Stimulated activated CD8-positive, alpha-beta memory T cell treated with anti-CD3 and anti-CD28 coated beads, Interleukin-4, amount 100 ng/mL, for 48 hours (primary cell): Measurements from ENCODE around the gene CASTOR1.

Experiments
- DNase-seq: peaks from one replicate; pipeline ENCODE4 v3.0.0-alpha.2; 2020

CASTOR1 gene

DNA sequence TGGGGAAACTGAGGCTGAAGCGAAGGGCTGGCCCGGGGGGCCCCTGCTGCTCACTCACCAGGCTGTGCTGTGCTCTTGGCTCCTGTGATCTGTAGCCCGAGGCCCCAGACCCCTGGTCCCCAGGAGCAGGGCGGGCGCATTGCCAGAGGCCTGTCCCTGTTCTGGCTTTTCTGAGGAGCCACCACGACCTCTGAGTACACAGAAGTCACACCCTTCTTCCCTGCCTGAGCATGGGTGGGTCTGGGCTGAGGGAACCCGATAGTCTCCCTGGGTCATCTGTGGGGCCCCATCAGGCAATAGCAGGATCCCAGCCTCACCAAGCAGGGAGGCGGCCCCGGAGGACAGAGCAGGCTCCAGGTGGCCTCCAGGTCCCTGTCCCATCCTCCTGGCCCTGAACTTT is 5.1 kb downstream of the CASTOR1 start:
- DNase-seq, result no peak

DNA sequence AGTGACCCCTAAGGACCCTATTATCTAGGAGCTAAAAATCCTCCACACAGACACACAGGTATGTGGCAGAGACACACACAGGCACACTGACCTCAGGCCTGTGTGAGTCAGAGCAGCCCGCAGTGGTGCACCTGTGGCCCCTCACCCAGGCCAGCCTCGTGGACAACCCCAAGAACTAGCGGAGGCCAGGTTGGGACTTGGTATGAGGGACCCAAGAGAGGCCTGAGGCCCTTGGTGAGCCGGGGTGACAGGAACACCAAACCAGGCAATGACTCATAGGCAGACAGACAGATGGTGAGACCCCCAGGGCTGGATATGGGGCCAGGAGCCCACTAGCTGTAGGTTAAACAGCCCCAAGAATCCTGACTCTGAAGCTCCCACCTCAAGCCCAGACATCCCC is 6.0 kb downstream of the CASTOR1 start:
- no peak for DNase-seq

DNA sequence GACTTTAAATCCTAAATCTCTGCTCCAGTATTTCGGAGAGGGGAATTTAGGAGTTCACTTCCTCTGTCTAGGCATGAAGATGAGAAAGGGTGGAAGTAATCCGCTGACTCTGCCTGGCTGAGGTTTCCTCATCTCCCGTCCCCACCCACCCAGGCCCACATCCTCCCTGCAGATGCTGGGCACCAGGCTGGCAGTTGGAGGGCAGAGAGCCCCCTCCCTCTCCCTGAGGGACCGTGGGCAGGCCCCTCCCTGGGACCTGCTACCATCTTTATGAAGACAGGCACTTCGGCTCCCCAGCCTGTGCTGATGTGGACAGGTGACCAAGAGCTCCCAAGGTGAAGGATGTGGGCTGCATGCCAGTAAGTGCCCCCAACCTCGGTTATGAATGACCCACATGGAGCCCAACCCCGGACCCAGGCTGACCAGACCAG is 6.7 kb downstream of the CASTOR1 start:
- no peak for DNase-seq

DNA sequence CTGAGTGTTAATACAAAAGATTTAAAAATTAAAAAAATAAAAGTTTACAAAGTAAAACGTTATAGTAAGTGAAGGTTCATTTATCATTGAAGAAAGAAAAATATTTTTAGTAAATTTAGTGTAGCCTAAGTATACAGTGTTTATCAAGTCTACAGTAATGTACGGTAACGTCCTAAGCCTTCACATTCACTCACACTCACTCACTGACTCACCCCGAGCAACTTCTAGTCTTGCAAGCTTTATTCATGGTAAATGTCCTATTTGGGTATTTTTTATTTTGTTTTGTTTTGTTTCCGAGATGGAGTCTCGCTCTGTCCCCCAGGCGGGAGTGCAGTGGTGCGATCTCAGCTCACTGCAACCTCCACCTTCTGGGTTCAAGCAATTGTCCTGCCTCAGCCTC is 8.8 kb downstream of the CASTOR1 start:
- no peak for DNase-seq

DNA sequence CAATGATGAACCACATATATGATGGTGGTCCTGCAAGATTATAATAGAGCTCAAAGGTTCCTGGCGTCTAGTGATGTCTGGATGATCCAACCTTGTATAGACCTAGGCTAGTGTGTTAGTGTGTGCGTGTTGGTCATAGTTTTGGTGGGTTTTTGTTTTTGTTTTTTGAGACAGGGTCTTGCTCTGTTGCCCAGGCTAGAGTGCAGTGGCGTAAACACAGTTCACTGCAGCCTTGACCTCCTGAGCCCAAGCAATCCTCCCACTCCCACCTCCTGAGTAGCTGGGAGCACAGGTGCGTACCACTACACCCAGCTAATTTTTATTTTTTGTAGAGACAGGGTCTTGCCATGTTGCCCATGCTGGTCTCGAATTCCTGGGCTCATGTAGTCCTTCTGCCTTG is 9.4 kb downstream of the CASTOR1 start:
- no peak for DNase-seq

DNA sequence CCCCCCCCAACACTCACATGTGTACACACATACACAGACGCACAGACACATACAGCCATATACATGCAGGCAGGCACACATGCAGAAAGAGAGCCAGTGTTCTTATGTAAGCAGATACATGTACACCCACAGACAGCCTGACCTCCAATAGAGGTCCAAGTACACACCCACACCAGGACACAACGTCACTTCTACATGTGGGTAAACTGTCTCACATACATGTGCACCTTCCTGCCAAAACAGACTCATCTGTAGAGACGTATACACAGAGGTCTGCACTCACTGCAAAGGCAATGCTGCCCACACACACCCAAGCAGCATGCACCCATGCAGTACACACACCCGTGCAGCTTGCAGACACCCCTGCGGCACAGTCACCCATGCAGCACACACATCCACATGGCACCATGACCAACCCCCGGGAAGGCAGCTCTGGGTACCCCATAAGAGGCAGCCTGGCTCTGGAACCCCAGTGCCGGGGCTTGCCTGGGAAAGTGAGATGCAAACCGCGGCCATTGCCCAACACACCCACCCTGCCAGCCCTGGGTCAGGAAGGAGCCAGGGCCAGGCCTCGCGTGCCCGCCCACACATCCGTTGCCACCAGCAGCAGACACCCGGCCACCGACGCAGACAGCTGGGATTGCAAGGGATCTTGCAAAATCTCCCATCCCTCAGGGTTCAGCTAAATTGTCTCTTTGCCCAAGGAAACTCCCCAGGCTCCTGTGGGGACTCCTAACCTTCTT is 10.1 kb downstream of the CASTOR1 start:
- DNase-seq, result no peak

DNA sequence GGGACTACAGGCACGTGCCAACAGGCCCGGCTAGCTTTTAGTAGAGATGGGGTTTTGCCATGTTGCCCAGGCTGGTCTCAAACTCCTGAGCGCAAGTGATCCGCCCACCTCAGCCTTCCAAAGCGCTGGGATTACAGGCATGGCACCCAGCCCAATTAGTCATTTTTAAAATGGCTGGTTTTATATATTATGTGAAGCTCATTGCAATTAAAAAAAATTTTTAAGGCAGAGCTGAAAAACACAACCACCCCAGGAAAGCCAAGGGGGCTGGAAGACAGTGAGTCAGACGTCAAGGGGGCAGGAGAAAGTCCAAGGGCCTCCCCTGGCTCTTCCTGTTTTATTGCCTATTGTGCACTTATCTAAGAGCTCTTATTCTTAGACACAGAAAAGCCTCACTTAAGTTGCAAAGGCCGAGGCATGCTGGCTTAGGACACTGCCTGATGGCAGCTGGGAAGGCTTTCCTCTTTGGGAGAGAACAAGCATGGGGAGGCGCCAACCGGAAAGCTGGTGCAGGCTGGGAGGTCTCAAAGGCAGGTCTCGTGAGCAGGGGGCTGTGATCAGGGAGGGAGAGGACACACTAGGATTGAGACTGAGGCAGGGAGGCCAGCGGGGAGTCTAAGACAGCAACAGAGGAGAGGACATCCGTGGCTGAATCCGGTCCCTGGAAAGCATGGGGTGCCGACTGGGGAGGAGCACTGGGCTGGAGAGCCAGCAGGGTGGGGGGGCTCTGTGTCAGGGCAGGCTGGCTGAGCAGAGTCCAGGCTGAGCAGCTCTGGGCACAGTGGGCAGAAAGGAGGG is 11.6 kb downstream of the CASTOR1 start:
- no peak for DNase-seq

DNA sequence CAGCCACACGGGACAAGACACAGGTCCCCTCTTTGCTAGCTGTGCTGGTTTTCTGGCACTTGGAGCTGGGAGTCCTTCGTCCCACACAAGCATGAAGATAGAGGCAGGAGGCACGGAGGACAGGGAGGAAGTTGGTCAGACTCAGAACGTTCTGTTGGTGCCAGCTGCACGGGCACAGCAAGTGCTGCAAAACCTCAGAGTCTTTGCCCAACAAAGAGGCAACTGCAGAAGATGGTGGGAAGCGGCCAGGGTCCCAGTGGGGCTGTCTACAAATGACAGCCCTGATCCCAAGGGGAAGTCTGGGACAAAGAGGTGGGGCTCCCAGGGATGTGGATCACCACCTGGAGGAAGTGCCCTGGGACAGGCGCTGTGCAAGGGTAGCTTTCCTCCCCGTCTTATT is 13.3 kb downstream of the CASTOR1 start:
- DNase-seq, result no peak

DNA sequence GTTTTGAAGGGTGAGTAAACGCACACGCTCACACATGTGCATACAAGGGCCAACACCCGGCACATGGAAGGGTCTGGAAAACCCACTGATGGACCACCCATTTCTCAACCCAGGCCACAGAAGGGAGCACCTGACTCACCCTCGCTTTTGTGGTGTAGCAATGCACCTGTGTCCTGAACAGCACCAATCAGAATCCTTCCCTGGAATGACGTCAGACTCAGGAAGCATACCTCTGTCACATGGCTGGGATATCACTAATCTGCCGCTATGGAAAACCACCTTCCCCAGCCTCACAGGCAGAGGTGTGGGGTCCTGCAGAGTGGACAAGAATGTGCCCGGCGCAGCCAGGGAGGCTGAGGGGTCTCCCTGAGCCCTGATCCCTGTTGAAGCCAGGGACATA is 13.7 kb downstream of the CASTOR1 start:
- DNase-seq, result peak; percentile 40

DNA sequence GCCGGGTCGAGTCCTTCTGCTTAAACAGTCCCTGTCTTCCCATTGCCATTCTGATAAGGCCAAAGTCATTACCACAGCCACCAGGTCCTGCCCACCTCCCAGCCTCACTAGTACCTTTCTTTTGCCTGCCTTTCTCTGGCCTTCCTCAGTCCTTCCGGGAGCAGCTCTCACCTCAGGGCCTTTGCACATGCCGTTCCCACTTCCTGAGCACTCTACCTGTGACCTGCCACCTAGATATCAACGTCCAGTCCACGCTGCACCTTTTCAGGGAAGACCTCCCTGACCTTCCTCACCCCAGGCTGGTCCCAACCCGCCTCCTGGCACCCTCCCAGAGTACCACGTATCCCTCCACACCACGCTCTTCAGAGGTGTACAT is 14.9 kb downstream of the CASTOR1 start:
- DNase-seq, result no peak

DNA sequence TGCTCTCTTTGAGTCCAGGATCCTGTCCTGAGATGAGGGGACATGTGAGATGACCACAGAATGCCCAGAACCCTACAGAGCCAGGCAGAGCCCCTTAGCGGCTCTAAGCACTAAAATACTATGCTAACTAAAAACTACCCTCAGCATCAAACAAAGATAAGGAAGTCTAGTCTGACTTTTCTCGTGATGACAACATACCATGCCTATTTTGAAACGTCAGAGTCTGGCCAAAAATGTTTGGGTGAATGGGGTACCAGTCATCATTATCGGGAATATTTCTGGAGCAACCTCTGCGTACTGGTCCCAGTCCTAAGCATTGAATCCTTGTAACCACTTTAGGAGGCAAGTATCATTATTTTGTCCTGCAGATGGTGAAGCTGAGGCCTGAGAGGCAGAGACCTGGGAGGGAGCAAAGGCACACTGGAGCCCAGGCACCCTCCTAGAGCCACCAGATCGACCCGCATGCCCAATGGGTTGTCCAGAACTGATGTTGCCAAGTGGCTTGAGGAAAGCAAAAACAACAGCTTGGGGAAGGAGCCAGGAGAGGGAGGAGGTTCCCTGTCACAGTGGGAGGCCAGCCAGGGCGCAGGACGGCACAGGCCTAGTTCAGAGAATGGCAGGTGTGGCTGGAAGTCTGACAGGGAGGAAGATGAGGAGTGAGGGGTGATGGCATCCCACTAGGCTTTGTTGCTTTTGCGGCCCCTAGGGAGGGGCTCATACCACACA is 15.4 kb downstream of the CASTOR1 start:
- DNase-seq, result no peak

DNA sequence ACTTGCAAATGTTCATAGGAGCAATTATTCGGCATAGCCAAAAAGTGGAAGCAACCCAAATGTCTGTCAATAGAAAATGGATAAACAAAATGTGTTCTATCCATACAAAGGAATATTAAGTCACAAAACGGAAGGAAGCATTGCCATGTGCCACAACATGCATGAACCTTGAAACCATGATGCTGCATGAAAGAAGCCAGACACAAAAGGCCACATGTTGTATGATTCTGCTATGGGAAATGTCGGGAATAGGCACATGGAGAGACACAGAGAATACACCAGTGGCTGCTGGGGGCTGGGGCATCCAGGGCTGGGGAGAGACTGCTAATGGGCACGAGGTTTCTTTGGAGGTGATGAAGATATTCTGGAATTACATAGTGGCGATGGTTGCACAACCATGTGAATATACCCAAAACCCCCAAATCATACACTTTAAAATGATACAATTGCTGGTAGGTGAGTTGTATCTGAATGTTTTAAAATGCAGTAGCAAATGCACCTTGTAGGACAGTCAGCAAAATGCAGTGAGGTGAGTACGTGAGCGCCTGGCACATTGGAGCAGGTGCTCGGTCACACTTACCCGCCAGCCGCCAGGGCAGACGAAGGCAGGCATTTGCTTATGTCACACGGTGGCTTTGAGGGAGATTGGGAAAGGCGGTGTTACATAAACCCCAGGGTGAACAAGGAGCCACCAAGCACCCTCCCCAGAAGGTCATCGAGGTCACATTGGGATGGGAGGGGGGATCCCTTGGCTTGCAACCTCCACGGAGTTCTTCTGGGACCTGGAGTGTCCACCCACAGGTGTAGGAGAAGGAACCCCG is 16.3 kb downstream of the CASTOR1 start:
- DNase-seq, result no peak

DNA sequence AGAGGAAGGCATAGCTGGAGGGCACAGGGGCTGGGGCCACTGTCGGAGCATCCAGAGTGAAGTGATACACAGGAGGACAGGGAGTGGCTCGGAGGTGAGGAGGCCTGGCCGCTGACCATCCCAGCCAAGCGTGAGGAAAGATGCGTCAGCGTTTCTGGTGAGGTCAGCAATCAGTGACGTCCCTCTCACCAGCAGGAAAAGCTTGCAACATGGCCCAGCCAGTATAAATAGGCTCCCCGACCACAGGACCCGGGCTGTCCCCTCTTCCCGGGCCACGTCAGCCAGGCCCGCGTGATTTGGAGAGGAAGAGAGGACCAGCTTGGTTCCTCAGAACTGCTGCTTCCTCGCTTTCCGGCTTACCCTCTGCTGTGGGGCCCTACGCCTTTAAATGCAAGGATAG is 18.5 kb downstream of the CASTOR1 start:
- no peak for DNase-seq

DNA sequence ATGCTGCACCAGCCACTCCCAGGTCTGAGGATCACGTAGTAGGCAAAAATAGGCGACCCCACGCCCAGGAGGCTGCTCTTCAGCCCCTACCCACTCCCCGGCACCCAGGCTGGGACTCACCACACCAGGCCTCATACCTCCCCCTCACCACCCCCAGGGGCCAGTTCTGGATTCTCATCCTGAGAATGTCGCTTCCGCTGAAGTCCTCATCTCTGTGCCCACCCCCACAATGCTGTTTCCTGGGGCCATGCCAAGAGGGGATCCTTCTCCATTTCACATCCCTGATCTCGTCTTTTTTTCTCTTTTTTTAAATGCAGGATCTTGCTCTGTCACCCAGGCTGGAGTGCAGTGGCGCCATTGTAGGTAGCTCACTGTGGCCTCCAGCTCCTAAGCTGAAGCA is 21.0 kb downstream of the CASTOR1 start:
- no peak for DNase-seq

DNA sequence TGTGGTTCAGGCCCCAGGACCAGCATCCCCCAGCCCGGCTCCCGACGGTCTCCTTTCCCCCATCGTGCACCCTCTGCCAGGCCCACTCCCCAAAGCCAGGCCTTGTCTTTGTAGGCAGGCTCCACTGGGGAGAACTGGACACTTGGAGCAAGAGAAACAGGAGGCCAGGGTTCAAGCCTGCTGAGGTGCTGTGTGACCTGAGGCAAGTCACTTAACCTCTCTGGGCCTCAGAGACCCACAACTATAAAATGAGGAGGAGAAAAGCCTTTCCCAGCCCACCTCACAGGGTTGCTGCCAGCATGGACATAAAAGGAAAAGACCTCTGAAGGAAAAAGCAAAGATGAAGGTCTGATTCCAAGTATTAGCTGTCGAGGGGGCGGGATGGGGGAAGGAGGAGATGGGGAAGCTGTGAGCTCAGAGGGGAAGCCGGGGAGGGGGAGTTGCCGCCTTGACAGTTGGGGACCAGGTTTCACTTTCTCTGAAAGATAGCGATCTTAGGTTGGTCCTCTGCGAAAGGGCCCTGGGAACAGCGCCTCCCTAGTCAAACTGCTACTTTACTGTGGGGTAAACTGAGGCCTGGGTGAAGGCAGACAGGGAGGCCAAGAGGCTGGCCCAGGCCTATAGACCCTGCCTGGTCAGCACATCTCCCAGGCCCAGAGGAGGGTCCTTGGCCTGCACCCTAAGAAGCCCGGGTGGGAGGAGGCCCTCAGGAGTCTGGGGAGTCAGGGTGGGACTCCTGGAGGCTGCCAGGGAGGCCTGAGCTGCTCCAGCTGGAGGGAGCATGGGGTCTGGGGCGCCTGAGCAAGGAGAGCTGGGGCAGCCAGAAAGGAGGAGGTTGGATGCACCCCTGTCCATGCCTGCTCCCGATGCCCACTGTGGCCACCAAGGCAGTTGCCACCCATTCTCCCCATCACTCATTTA is 21.7 kb downstream of the CASTOR1 start:
- peak; percentile 70 for DNase-seq

DNA sequence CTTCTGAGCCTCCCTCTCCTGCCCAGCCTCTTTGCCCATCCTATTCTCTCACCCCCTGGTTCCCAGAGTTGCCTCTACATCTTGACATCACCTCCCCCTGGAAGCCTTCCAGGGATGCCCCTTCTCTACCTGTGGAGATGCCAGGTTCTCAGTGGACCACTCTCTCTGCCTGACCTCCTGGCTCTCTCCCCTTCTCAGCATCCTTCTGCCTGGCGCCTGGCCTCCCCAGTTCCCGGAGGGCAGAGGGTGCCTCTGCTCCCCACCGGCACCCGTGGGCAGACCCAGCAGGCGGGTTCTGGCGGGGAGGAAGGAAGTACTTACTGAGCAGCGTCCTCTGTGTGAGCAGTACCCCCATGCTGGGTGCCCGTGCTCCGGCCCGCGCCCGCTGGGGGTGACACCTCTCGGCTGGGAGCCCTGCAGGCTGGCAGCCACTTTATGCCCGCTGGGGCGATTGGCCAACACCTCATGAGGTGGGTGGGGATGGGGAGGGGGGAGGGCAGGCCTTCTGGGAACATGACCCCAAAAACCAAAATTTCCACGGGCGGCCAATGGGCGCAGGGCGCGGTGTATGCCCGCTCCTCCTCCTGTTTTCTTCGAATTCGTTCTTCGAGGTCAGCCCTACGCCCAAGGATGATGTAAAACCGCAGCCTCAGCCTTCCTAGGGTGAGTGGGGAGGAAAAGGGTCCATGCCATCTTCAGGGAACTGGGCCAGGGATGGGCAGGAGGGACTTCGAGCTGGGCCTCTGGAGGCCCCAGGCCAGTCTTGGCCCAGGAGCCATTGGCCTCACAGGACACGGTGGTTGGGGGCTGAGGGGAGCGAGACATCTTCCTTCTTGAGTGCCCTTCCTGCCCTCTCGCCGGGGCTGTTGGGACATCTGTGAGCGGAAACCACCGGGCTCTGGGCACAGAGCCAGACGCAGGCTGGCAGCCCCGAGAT is 22.6 kb downstream of the CASTOR1 start, which contains the start of gene OSM:
TSS of gene OSM (minus strand) at position 407 of the 937 bp plus-strand sequence. CDS start at position 355, 52 bp downstream.
- peak; percentile 88 for DNase-seq

DNA sequence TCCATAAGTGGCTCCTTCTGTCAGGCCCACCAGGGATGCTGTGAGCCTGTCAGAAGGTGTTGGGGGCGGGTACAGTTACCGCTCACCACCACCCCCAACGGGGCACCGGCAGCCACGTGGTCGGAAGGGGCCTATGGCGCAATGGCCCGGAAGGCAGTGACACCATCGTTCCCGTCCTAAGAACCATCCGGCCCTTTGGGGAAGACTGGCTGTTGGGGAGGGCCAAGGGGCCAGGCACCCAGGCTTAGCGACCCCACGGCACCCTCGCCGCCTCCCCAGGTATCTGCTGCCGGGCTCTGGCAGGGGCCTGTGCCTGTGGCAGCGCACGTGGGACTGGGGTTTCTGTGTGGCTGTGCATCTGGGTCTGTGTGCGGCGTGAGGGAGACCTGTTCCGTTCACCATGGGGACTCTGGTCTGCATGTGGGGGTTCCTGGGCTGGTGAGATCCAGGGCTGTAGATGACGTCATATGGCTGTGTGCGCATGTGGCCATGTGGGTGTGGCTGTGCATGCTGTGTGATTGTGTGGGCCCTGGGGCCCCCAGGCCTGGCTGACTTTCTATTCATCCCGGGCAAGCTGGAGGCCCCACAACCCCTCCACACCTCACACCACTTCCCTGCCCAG is 23.4 kb downstream of the CASTOR1 start:
- peak; percentile 90 for DNase-seq

DNA sequence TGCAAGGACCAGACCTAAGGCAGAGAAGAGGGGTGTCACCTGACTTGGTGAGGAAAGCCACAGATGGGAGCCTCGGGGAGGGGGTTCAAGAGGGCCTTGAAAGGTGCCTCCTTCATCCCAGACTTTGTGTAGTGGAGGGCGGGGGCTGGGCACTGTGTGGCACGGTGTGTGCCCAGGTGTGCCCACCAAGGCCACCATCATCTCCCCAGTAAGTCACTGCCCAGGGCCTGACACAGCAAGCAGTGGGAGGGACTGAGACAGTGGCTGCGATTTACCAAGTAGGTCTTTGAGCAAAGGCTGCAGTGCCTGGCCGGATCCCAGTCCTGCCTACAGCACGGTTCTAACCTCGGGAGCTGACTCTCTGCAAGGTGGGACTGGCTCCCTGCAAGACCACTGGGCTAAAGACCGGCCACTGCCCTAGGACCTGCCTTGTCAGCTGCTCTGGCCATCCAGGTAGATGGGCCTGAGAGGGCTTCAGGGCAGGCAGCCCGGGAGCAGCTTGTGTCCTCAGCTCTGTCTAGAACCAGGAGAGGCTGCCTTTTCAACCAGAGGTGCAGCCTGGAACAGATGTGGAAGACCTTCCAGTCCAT is 24.1 kb downstream of the CASTOR1 start:
- no peak for DNase-seq

DNA sequence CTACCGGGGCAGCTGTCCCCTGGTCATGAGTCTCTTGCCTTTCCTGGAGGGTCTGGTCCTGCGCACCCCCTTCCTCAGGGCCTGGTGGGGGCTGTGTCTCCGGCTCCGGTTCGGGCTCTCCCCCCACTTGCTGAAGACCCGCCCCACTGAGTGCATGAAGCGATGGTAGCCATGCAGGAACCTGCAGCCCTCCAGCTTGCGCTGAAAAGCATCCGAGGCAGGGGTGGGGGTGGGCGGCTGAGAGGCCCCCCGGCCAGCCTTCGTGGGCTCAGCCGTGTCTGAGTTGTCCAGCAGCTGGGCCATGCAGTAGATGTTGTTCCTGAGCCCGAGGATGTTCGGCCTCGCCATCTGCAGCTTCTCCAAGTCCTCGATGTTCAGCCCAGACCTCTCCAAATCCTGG is 25.4 kb downstream of the CASTOR1 start:
- no peak for DNase-seq
